HG03469 (cell line): ENCODE data around the gene MRPL12.

Experiments used
- ATAC-seq: cut with Tn5 transposase; IDR thresholded peaks from one replicate; pipeline ENCODE4 v1.9.1; 2021; ENCODE audit warnings: mild to moderate bottlenecking, moderate library complexity, moderate number of reproducible peaks; ENCODE audit not compliant: unreplicated experiment

The MRPL12 gene

DNA sequence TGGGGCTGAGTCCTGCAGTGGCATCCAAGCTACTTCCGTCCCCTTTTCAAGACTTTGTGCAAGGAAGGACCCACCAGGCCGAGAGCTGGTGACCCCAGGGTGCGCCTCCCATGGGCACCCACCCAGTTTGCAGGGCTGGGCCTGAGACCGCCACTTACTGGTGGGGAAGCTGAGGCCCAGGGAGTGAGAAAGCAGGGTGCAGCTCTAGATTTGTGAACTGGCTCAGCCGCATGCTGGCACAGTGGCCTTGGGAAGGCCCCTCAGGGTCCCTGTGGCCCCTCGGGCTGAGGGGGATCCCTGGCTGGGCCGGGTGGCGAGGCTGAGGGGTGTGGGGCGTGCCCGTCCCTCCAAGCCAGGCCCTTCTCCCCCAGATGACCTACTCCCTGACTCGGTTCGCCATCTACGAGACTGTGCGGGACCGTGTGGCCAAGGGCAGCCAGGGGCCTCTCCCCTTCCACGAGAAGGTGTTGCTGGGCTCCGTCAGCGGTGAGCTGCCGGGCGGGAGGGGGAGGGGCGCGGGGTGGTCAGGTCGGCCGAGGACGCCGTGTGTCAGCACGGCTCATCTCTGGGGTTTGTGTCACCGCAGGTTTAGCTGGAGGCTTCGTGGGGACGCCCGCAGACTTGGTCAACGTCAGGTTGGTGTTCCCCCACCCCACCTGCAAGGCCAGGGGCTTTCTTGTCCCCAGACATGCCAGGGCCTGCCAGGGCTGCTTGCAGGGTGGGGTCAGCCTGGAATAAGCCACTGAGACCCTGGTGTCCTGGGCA is 12.1 kb downstream of the MRPL12 start:
- no peak for ATAC-seq

DNA sequence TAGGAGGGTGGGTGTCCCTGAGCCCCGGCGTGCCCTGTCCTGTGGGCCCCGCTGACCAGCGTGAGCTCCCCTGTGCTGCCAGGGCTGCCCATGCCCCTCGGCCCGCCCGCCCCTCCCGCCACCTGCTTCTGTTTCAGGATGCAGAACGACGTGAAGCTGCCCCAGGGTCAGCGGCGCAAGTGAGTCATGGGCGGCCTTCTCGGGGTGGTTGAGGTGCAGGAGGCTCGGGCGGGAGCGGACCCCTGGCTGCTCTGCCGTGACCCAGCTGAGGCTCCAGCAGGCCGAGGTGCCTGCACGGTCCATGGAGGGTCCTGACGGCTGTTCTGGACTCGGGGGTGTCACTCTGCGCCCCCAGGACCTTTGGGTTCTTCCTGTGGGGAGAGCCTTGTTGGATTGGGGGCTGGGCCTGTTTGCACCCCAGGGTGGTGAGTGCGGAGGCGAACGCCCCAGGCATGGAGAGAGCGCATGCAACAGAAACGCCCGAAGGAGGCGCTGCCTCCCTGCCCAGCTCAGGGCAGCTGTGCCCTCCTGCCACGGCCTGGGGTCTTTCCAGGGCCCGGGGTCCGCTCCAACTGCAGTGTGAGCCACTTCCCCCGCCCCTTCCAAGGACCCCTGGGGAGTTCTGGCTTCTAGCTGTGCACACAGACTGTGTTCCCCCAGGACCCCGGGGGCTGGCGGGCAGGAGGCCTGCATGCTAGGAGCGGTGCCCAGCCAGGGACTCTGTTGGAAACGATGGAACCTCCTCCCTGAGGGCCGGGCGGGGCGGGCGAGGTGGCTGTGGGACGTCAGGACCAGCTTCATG is 12.9 kb downstream of the MRPL12 start:
- ATAC-seq: no peak

DNA sequence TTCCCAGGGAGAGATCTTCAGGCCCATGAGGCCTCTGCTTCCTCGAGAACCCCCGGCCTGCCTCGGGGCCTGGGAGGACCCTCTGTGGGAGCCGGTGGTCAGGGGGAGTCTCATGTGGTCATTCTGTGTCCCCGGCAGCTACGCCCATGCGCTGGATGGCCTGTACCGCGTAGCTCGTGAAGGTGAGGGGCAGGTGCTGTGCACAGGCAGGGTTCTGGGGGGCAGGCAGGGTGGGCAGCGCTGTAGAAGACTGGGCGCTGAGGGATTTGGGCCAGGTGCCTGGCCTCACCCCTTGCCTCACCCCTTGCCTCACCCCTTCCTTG is 13.5 kb downstream of the MRPL12 start:
- no peak for ATAC-seq

DNA sequence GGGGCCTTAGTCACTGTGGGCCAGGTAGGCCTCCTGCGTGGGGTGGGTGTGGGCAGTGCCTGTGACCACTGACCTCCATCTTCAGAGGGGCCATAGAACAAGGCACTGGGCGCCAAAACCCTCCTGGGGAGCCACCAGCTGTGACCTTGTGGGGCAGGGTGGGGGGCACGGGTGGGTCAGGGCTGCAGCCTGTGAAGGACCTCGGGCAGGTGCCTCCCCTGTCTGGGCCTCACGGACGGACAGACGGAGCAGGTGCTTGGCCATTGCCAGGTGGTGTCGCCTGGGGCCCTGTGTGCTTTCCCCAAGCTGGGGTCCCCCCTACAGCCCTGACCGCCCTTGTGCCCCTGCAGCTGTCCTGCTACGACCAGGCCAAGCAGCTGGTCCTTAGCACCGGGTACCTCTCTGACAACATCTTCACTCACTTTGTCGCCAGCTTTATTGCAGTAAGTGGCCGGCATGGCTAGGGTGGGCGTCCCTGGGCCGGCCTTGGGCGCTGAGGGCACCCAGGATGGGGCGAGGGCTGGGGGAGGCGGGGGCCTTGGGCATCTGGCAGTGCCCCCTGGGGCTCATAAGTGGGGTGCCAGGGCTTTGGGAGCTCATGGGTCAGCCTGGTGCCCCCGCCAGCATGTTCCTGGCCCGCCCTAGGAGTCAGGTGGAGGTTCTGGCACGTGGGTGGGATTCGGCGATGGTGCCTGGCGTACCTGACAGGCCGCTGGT is 14.0 kb downstream of the MRPL12 start:
- ATAC-seq: no peak

DNA sequence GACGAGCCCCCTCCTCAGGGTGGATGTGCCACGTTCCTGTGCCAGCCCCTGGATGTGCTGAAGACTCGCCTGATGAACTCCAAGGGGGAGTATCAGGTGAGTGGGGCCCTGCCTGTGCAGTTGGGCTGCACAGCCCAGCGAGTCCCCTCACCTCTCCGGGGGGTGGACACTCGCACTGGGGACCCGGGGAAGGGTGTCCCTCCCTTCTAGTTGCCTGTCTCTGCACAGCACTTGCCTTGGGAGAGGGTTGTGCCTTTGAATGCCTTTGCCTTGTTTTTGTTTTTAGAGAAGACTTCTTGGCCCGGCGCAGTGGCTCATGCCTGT is 14.6 kb downstream of the MRPL12 start:
- no peak for ATAC-seq

DNA sequence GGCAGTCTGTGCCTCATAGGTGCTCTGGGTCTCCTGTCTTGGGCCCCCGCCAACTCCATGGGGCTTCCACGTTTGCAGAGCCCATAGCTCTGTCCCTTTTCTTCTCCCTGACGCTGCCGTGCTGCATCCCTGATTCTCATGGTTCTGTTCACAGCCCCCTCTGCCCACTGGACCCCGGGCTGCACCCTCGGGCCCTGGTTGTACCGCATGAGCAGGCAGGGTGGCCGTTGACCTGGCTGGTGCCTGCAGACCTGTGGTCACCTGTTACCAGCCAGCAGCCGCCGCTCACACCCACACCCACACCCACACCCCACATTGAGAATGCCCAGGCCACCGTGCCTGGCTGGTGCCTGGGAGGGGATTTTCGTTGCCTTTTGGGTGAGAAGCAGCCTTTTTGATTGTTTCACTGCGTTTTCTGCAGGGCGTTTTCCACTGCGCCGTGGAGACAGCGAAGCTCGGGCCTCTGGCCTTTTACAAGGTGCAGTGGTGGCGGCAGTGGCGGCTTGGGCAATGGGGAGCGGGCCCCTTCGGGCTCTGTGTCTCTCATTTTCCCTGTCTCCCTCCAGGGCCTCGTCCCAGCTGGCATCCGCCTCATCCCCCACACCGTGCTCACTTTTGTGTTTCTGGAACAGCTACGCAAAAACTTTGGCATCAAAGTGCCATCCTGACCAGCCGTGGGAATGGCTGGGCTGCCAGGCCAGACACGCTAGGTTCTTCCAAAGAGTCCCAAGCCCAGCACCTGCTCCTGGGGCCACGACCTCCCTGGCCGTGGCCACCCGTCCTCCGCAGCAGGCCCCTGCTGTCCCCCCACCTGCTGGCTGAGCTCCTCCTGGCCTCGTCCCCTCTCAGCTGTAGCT is 16.5 kb downstream of the MRPL12 start:
- no peak for ATAC-seq

DNA sequence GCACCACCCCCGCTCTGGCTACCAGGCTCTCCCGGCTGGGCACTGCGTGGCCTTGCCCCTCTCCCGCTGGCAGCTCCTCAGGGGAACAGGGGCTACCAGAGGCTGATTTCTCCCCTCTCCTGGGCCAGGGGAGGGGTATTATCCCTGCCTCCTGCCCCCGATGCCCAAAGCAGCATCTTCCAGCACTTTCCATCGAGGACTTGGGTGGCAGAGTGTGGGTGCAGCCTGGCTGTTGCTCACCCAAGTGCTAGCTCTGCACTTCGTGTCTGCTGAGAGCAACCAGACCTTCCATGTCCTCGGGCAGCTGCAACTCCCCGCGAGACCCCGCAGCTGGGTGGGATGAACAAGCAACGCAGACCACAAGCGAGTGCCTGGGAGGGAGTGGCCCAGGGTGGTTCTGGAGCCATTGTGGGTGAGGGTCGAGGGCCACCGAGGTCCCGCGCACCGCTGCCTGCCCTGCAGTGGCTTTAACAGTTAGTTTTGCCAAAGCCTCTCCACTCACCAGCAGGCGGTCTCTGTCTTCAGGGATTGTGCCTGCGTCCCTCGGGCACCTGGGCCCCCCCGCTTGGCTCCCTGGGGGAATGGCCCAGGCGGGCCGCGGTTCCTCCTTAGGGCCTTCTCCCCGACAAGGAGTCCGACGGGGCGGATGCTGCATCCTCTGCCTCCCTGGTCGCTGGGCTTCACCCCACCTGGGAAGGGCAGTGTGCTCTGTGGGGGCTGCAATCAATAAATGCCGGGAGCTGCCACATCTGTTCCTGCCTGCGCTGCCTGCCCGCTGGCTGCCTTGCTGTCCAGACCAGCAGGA is 17.3 kb downstream of the MRPL12 start:
- no peak for ATAC-seq

DNA sequence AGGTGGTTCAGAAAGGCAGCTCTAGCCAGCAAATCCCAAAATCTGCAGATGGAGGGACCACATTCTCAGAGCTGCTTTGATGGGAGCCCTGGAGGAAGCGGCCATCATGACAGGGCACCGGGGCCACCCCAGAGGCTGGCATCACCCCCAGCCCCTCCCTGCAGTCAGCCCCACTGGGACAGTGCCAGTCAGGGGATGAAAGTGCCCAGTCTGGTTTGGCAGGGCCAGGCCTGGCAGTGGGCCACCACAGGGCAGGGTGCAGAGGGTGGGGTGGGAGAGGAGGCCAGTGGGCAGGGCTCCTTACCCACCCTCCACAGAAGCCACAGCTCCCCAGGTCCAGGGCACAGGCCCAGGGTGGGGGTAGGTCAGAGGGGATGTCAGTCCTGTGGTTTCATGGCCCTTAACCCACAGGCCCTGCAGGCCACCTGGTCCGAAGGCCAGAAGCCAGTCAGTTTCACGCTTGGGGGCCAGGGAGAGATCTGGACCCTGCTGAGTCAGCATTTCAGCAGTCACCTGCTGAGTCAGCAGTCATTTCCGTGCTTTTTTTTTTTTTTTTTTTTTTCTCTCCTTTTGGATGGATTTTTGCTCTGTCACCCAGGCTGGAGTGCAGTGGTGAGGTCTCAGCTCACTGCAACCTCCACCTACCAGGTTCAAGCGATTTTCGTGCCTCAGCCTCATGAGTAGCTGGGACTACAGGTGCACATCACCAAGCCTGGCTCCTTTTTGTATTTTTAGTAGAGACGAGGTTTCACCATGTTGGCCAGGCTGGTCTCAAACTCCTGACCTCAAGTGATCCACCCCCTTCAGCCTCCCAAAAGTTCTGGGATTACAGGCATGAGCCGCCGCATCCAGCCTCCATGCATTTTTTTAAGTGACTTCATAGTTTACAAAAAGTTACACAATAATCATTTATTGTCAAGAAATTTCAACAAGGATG is 19.3 kb downstream of the MRPL12 start:
- ATAC-seq: no peak

DNA sequence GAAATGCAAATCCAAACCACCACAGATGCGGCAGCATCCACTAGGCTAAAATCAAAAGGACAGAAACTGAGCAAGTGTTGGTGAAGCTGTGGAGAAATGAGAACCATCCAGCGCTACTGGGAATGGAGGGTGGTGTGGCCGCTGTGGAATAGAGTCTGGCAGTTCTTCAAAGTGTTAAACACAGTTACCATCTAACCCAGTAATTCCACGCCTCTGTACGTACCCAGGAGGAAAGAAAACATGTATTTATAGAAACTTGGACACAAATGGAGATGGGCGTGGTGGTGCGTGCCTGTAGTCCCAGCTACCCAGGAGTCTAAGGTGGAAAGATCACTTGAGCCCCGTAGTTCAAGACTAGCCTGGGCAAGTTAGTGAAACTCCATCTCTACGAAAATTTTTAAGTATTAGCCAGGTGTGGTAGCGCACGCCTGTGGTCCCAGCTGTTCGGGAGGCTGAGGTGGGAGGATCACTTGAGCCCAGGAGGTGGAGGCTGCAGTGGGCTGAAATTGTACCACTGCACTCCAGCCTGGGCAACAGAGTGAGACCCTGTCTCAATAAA is 20.6 kb downstream of the MRPL12 start:
- no peak for ATAC-seq

DNA sequence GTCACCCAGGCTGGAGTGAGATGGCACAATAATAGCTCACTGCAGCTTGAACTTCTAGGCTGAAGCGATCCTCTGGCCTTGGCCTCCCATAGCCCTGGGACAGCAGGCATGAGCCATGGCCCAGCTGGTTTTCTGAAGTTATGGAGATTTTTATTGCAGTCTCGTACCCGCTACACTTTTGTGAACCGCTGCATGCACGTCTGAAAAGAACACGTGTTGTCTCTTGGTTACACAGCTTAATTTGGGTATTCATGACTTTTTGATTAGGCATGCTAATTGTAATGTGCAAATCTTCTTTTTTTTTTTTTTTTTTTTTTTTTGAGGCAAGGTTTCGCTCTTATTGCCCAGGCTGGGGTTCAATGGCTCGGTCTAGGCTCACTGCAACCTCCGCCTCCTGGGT is 22.3 kb downstream of the MRPL12 start:
- ATAC-seq: no peak

DNA sequence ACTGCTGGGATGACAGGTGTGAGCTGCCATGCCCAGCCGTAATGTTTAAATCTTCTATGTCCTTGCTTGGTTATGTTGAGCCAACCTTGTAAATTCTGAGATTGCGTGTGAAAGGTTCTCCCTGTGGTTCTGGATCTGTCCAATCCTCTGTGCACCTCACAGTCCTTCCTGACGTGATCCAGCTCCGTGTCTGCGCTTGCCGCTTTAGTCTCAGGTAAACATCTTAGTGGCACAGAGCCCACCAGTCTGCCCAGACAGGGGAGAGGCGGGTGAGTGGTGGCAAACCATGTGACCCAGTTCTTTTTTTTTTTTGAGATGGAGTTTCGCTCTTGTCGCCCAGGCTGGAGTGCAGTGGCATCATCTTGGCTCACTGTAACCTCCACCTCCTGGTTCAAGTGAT is 22.8 kb downstream of the MRPL12 start:
- no peak for ATAC-seq

DNA sequence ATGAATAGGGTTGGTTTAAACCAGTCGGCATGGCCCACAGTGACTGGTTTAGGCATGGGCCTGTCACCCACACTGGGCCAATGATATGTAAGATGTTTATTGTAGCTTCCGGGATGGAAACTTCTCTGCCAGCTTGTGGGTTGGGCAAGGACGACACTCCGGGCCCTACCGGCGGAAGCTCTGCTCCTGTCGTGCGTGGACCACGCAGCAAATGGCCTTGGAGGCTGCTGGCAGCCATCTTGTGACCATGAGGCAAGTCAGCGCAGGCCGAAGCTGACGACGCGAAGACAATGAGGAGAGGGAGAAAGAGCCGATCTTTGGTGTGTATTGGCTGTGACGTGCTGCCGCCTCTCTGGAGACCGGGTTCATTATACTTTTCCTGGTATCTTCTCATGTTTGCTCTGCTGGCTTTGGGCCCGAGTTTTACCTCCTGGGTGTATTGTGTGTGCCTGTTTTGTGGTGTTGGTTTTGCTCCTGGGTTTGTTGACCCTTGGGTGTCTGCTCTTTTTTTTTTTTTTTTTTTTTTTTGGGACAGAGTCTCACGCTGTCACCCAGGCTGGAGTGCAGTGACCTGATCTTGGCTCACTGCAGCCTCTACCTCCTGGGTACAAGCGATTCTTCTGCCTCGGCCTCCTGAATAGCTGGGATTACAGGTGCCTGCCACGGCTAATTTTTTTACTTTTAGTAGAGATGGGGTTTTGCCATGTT is 24.3 kb downstream of the MRPL12 start:
- ATAC-seq: no peak

DNA sequence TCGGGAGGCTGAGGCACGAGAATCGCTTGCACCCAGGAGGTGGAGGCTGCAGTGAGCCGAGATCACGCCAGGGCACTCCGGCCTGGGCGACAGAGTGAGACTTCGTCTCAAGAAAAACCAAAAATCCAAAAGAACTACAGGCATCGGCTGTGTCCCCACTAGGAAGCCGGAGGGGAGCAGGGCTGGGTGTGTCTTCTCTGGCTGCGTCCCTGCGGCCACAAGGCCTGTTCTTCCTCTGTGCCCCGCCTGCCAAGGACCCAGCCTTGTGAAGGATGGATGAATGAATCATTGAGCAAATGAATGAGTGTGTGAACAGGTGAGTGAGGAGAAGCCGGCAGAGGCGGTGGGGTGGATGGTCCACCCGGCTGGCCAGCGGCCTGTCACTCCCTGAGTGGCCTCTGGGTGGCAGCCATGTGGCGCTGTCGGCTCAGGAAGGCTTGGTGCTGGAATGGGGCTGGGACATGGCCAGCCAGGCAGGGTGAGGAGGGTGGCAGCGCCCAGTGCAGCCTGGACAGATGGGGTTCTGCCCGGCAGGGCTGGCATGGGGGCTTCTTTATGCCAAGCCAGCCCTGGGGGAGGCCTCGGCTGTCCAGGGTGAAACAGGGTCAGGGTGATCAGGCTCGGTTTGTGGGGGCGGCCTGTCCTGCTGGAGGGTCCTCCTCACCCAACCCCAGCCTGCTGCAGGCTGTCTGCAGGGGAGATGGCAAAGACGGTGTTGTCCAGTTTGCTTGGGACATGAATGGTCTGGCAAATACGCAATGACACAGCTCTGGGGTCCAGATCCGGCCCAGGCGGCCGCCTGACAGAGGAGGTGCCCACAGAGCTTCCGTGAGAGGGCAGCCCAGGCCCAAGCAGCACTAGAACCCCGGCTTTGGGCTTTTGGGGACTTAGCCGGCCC is 30.6 kb downstream of the MRPL12 start:
- no peak for ATAC-seq

DNA sequence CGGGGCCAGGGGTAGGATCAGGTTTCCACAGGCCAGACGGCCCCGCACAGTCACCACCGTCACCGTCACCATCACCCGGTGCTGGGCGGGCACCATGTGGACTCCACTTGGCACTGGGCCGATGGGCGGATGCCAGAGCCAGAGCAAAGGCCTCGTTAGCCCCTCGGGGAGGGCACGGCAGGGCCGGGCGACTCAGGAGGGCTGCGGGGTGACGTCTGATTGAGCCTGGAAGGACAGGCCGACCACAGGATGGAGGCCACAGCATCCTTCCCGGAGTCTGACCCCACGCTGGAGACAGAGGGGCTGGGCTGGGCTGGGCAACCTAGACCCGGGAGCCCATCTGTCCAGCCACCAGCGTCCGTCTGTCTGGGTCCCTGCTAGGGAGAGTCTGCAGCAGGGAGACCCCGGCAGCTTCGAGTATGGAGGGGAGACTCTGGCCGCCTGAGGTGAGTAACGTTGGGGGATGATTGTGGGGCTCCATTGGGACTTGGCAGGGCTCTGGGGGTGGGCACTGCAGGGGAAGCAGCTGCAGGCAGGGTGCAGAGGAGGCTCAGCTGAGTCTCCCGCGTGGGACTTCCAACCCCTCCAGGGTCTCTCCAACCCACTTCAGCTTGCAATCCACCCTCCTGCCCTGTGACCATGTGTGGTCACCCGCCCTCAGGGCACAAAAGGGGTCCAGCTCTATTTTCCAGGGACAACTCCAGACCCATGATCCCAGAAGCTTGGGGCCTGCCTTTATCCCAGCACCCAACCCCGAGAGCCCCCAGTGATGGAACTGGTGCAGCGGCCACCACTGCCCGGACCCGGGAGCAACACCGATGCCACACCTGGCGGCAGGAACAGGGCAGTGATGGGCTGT is 31.5 kb downstream of the MRPL12 start:
- no peak for ATAC-seq

DNA sequence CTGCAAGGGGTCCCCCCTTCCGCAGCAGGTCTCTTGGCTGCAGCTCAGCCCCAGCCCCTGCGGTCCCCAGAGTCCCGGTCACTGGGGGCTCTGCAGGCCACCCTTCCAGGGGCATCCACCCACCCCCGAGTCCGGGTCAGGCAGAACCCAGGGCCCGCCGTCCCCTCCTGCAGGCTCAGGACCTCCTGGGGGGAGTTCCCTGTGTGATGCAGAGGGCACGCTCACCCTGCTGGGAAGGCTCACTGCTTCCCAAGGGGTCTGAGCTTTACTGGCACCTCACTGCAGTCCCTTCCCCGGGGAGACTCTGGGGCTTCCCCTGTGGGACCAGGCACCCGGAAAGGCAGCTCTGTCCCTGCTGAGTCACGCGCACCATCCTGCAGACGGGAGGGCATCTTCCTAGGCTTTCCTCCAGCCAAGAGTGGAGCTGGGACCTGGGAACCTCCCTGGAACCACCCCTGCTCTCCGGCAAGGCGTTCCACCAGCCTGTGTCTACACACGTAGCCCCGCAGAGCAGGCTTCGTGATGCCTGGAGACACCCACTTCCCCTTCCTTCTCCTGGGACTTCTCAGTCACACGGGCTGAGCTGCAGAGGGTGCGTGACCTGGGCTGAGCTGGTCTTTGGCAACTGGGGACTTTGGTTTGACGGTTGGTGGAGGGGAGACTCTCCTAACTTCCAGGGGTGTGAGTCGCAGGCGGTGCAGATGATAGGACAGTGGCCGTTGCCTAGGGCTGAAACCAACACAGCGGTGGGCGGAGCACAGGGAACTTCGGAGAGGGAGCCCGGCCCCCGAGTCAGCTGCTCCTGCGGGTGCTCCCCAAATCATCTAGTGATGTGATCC is 32.3 kb downstream of the MRPL12 start:
- ATAC-seq: no peak
